HG03439 (cell line): ENCODE data around the gene PEX11G.
"Not testable (repeated sequence)": the region's sequence is repeated elsewhere in the genome, so short reads cannot be mapped to it uniquely, and the experiment has no call there.

Experiments used
- ATAC-seq: cut with Tn5 transposase; IDR thresholded peaks from one replicate; pipeline ENCODE4 v1.9.1; 2021; ENCODE audit warnings: mild to moderate bottlenecking, moderate library complexity; ENCODE audit not compliant: unreplicated experiment

PEX11G gene

DNA sequence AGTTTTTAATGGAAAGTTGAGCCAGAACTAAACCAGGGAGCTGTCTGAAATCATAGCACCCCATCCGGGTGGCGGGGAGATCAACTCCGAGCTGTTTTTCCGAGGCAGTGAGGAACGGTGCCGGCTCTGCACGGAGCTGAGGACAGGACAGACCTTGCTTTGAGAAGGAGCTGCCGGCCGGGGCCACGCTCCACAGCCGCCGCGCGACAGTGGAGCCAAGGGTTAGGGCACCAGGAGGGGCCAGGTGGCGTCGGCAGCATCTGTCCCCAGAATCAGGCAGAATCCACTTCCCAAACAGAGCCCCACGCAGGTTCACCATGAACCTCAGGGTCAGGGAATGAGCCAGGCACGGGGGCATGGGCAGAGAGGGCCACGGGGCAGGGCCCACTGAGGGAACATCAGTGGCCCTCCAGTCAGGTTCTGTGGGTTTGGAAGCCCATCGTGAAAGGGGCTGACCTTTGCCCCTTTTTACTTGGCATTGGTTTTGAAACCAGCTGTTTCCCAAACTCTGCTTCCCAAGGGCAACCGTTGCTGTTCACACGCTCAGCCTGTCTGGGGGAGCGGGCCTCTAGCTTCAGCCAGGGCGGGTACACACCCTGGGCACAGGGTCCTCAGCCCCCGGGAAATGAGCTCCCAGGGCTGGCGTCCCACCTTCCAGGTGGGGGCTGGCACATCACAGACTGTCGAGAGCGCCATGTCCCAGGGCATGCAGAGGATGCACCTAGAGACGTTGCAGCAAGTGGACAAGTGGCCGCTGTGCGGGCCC lies 18.1 kb downstream of the PEX11G start:
- no peak for ATAC-seq

DNA sequence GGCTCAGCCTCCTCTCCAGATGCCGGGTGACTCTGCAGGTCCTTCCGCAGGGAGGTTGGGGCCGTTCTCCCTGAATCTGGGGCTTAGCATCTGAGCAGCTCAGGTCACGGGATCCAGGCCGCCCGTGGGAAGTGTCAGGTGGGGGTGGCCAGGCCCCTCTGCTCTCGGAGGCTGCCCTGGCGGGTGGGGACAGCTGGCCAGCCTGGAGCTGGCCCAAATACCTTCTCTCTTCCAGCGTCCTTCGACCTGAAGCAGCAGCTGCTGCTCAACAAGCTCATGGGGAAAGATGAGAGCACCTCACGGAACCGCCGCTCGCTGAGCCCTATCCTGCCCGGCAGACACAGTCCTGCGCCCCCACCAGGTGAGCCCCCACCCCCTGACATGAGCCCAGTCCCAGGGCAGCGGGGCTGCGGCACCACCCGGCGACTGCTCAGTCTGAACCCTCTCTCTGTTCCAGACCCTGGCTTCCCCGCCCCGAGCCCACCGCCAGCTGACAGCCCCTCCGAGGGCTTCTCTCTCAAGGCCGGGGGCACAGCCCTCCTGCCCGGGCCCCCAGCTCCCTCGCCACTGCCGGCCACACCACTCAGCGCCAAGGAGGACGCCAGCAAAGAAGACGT lies 19.1 kb downstream of the PEX11G start:
- no peak for ATAC-seq

DNA sequence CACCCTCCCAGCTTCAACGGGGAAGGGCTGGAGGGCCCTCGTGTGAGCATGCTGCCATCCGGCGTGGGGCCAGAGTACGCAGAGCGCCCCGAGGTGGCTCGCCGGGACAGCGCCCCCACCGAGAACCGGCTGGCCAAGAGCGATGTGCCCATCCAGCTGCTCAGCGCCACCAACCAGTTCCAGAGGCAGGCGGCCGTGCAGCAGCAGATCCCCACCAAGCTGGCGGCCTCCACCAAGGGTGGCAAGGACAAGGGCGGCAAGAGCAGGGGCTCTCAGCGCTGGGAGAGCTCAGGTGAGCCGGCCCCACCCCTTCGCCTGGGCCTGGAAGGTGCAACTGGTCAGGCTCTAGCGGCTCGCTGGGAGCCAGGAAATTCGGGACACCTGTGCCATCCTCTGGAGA lies 20.0 kb downstream of the PEX11G start:
- ATAC-seq: no peak

DNA sequence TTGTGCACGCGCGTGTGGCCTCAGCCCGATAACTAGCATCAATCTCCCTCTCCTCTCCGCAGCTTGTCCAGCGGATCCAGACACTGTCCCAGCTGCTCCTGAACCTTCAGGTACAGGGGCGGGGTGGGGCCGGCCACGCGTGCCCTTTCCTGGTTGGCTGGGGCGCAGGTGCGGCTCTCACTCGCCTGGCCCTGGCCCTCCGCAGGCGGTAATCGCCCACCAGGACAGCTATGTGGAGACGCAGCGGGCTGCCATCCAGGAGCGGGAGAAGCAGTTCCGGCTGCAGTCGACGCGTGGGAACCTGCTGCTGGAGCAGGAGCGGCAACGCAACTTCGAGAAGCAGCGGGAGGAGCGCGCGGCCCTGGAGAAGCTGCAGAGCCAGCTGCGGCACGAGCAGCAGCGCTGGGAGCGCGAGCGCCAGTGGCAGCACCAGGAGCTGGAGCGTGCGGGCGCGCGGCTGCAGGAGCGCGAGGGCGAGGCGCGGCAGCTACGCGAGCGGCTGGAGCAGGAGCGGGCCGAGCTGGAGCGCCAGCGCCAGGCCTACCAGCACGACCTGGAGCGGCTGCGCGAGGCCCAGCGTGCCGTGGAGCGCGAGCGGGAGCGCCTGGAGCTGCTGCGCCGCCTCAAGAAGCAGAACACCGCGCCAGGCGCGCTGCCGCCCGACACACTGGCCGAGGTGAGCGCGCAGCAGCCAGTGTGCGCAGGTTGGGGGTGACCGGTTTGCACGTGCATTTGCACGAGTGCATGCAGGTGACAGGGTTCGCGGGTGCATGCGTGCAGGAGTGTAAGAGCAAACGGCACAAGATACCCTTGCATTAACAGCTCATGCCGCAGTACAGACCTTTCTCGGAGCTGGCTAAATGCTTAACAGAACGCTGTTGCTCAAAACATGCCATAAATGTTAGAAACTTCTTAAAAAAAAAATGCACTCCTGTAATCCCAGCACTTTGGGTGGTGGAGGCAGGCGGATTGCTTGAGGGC lies 21.5 kb downstream of the PEX11G start:
- ATAC-seq: no peak

DNA sequence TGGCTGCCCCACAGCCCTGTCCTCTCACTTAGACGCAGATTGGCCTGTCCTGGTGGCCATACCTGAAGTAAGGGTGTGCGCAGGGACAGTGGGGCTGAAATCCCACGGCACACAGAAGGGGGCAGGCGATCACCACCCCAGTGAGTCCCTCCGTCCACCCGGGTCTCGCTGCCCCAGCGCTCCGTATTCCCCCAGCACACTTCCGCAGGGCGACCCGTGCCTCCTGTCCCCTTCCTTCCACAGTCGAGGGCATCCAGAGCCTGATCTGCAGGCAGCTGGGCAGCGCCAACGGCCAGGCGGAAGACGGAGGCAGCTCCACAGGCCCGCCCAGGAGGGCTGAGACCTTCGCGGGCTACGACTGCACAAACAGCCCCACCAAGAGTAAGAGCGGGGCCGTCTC lies 25.3 kb downstream of the PEX11G start:
- ATAC-seq: no peak

DNA sequence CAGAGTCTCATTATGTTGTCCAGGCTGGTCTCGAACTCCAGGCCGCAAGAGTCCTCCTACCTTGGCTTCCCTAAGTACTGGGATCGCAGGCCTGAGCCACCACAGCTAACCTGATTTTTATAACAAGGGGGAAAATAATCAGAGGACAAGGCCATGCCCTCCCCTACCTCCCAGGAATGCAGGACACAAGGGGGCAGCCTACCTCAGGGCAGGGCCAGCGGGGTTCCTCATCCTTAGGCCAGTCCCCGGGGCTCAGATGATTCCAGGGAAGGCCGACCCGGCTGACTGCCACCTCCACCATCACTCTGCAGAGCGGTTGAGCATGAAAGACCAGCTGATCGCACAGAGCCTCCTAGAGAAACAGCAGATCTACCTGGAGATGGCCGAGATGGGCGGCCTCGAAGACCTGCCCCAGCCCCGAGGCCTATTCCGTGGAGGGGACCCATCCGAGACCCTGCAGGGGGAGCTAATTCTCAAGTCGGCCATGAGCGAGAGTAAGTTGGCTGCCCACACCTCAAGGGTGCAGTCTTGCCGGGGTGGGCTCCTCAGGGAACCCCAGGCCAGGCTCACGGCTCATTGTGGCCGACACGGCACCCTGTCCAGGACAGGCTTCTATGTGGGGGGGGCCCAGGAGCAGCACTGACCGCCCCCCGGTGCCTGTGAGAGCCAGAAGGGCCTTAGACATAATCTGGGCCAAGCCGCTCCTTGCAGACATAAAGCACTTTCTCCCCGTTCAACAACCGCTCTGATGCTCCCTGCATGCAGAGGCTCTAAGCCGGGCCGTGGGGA lies 26.8 kb downstream of the PEX11G start:
- ATAC-seq: no peak

DNA sequence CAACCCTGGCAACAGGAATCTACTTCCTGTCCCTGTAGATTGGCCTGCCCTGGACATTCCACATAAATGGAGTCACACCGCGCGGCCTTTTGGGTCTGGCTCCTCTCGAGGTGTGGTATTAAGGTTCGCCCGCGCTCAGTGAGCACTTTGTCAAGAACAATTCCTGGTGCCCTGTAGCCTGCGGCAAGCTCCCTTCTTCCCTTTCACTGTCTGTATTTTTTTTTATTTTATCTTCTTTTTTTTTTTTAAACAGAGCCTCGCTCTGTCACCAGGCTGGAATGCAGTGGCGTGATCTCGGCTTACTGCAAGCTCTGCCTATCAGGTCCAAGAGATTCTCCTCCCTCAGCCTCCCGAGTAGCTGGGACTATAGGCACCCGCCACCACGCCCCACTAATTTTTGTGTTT lies 28.3 kb downstream of the PEX11G start:
- no peak for ATAC-seq

DNA sequence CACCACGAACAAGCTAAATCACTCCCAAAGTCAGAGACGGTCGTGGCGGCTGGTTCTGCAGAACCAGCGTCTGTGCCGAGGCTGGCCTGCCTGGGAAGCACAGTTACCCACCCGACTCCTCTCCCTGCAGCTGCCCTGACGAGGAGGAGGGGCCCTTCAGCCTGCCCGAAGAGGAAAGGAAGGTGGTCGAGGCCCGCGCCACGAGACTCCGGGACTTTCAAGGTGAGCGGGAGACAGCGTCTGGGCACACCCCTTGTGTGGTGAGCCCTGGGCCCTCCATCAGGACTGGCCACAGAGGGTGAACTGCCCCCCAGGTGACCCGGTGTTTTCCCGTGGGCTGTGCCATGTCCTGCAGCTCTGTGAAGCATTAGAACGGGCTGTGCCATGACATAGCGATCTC lies 29.1 kb downstream of the PEX11G start:
- no peak for ATAC-seq

DNA sequence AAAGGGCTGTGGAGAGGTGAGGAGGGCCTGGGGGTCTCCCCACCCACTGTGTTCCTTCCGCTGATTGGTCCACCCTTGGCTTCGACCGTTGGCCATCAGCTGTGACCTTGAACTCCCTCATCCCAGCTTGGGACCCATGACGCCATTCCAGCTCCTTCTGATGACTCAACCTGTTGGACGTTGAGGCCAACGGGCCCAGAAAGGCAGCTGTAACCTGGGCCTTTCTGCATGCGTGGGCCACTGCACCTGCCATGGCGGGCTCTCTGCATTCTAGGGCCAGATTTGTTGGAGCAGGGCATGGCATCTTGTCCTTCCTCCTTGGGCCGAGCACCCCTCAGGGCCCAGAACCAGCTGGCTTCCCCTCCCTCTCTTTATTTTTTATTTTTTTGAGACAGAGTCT lies 30.2 kb downstream of the PEX11G start:
- no peak for ATAC-seq

DNA sequence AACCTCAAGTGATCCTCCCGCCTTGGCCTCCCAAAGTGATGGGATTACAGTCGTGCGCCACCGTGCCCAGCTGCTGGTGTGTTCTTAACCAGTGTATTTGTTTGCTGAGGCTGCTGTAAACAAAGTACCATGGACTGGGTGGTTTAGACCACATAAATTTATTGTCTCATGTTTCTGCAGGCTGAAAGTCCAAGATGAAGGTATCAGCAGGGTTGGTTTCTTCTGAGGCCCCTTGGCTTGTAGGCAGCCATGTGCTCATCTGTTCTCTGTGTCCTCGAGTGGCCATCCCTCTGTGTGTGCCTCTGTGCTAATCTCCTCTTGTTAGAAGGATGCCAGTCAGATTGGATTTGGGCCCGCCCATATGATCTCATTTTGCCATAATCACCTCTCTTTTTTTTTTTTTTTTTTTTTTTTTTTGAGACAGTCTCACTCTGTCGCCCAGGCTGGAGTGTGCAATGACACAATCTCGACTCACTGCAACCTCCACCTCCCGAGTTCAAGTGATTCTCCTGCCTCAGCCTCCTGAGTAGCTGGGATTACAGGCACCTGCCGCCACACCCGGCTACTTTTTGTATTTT lies 31.8 kb downstream of the PEX11G start:
- ATAC-seq: no peak

DNA sequence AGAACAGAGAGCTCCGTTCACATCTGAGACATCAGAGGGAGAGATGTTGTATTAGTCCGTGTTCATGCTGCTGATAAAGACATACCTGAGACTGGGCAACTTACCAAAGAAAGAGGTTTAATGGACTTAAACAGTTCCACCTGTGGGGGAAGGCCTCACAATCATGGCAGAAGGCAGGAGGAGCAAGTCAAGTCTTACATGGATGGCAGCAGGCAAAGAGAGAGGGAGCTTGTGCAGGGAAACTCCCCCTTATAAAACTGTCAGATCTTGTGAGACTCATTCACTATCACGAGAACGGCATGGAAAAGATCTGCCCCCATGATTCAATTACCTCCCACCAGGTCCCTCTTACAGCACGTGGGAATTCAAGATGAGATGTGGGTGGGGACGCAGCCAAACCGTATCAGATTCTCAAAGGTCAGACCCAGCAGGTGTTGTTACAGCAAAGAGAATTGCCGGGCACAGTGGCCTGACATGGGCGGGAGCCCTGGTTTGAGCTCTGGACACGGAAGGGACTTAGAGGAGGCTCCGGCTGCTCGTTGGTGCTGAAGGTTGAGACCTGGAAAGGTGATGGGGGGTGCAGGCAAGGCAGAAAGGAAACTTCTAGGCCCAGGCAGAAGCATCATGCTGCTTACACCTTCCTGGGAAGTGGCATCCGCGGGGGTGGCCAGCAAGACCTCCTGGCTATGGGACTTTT lies 33.1 kb downstream of the PEX11G start:
- ATAC-seq: no peak

DNA sequence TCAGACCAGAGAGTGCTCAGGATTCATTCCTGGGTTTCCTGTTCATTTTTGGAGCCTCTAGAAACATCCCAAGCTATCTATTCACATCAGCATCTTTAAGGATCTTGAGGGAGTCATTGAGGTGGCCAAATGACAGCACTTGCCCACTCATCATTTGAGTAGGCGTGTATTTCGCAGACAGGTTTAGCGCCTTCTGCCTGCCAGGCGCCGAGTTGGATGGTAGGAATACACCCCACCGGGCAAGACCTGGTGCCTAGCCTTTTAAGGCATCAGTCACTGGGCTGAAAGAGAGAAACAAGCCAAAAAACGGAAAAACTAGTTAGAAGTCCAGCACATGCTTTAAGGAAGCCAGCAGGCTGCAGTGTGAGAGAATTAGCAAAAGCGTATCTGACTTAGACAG lies 33.8 kb downstream of the PEX11G start:
- no peak for ATAC-seq

DNA sequence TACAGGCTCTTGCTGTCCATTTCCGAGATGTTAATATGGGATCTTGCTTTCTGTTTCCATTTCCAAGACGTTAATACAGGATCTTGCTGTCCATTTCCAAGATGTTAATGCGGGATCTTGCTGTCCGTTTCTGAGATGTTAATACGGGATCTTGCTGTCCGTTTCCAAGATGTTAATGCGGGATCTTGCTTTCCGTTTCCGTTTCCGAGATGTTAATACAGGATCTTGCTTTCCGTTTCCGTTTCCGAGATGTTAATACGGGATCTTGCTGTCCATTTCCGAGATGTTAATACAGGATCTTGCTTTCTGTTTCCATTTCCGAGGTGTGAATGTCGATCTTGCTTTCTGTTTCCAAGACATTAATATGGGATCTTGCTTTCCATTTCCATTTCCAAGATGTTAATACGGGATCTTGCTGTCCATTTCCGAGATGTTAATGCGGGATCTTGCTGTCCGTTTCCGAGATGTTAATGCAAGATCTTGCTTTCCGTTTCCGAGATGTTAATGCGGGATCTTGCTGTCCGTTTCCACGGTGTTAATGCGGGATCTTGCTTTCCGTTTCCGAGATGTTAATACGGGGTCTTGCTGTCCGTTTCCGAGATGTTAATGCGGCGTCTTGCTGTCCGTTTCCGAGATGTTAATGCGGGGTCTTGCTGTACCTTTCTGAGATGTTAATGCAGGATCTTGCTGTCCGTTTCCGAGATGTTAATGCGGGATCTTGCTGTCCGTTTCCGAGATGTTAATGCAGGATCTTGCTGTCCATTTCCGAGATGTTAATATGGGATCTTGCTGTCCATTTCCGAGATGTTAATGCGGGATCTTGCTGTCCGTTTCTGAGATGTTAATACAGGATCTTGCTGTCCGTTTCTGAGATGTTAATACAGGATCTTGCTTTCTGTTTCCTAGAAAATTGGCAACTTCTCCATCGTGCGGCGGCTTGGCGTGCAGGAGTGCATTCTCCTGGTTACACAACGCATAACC lies 38.3 kb downstream of the PEX11G start:
- ATAC-seq: no peak

DNA sequence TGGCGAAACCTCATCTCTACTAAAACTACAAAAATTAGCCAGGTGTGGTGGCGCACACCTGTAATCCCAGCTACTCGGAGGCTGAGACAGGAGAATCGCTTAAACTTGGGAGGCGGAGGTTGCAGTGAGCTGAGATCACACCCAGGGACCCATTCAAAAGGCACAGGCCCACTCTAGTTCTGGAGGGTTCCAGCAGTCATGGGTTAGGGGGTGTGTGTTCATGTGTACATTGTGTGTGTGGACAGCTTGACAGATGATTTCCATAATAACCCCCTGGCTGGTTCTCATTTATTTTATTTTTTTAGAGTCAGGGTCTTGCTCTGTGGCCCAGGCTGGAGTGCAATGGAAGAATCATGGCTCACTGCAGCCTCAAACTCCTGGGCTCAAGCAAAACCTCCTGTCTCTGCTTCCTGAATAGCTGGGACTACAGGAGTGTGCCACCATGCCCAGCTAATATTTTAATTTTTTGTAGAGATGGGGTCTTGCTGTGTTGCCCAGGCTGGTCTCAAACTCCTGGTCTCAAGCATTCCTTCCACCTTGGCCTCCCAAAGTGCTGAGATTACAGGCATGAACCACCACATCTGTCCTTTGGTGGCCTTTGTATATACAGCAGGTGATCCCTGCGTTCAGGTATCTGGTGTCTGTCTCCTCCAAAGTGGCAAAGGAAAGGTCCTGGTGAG lies 39.3 kb downstream of the PEX11G start:
- ATAC-seq: not testable (repeated sequence)

DNA sequence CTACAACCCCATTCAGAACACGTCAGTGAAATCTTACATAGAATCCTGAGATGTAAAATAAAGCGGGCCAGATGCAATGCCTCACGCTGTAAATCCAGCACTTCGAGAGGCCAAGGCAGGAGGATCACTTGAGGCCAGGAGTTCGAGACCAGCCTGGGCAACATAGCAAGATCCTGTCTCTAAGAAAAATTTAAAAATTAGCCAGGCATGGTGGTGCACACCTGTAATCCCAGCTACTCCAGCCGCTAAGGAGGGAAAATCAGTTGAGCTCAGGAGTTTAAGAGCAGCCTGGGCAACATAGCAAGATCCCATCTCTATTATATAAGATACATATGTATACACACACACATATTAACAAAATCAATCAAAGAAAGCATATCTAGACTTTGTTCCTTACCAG lies 41.2 kb downstream of the PEX11G start:
- no peak for ATAC-seq

DNA sequence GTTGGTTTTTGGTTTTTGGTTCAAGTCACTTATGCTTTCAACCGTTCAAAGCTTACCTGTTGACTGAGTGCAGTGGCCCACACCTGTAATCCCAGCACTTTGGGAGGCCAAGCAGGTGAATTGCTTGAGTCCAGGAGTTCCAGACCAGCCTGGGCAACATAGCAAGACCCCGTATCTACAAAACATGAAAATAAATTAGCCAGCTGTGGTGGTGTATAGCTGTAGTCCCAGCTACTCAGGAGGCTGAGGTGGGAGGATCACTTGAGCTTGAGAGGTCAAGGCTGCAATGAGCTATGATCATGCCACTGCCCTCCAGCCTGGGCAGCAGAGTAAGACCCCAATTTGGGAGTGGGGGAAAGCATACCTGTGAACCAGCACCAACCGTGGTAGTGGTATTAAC lies 43.7 kb downstream of the PEX11G start:
- ATAC-seq: no peak

DNA sequence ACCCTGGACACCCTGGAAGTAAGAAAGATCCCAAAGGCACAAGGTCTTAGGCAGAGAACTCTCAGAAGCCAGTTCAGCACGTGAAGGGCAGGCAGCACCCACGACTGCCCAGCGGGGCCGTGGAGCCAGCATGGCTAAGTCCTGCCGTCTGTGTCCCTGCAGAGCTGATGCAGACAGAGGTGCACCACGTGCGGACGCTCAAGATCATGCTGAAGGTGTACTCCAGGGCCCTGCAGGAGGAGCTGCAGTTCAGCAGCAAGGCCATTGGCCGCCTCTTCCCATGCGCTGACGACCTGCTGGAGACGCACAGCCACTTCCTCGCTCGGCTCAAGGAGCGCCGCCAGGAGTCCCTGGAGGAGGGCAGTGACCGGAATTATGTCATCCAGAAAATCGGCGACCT lies 44.8 kb downstream of the PEX11G start:
- ATAC-seq: no peak

DNA sequence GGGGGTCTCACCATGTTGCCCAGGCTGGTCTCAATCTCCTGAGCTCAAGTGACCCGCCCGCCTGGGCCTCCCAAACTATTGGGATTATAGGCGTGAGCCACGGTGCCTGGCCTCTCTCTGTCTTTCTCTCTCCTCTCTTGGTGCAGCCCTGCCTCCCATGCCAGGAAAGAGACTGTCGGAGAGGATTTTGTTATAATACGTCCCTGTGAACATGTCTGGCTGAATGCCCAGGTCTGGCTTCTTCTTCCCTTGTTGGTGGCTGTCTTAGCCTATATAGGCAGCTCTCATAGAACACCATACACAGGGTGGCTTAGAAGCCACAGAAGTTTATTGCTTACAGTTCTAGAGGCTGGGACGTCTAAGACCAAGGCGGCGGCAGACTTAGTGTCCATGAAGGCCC lies 46.4 kb downstream of the PEX11G start:
- no peak for ATAC-seq
